Left cardiac atrium (tissue), 4 donors: ENCODE results near the gene ACP3. TPM values are rescaled to one million over a fixed set of nuclear protein-coding genes. Genes with fewer than 3 reads are reported as not detected.

Experiments used
- ATAC-seq, 2 donors: fragments of 200-7000 bp; cut with Tn5 transposase; one replicate each; pipeline ENCODE4 v1.9.1; 2020; ENCODE audit warnings: mild to moderate bottlenecking in 2 of 2, moderate library complexity in 2 of 2
- DNase-seq: peaks from one replicate; pipeline ENCODE4 v3.0.0-alpha.2; 2020
- intact Hi-C, 2 donors: fragments of 100-400 bp; cut with DNase I; formaldehyde crosslinking; loops; one replicate each; pipeline versions ENCODE4 v1.14.1 to v1.15.1; 2022 to 2023
- total RNA-seq, 2 donors: library from RNA; stranded (reverse); fragmentation: NEBNext Ultra II Directional; extraction: Animal tissue kit (Norgen Biotek cat#: 25700); gene quantifications; one replicate each; pipeline ENCODE4 v1.2.1, GENCODE V29; 2021
- donor health status: DM: no; HTN: yes; CAD: no.
- donor health status: DM: no; HTN: yes; CAD: no; lungs with severe emphysema.
- donor health status: DM: yes; HTN: yes; CAD: no.
- donor health status: Dilated cardiomyopathy.

Gene ACP3
- total RNA-seq, 2 donors from 2014 or later, result 1.1 to 3.0 TPM

- ATAC-seq (no peak), DNase-seq (no peak)
- intact Hi-C loops, result no loop called here
These were observed 5.9 kb upstream of the ACP3 start for GRCh38 chr3:132311316-132311715.

- ATAC-seq, result no peak
- DNase-seq, result no peak
- intact Hi-C loops, result no loop called here
These were observed 5.4 kb upstream of the ACP3 start for GRCh38 chr3:132311841-132312240.

GRCh38 chr3:132315851-132316250 is 1.4 kb upstream of the ACP3 start:
- ATAC-seq (no peak), DNase-seq (no peak)
- intact Hi-C loops, result no loop called here

GRCh38 chr3:132318451-132318850 is 1.2 kb downstream of the ACP3 start:
- intact Hi-C loops, result no loop called here
- DNase-seq, result no peak
- ATAC-seq, result no peak

GRCh38 chr3:132321304-132321703 is 4.1 kb downstream of the ACP3 start:
- intact Hi-C loops, result no loop called here
- no peak for DNase-seq
- no peak for ATAC-seq

GRCh38 chr3:132325103-132325606 is 7.9 kb downstream of the ACP3 start:
- DNase-seq, result no peak
- no peak for ATAC-seq
- intact Hi-C loops, result no loop called here

- DNase-seq (no peak), ATAC-seq (no peak)
- intact Hi-C loops, result no loop called here
These were observed 8.4 kb downstream of the ACP3 start for GRCh38 chr3:132325634-132326033.

GRCh38 chr3:132326251-132326650 is 9.0 kb downstream of the ACP3 start:
- DNase-seq, result no peak
- intact Hi-C loops, result no loop called here
- no peak for ATAC-seq

- intact Hi-C loops, result no loop called here
- ATAC-seq, result peak in 1 of 2 donors; percentile 30
- DNase-seq, result no peak
These were observed 14.9 kb downstream of the ACP3 start for GRCh38 chr3:132332082-132332481.

- no peak for DNase-seq
- intact Hi-C loops, result no loop called here
- no peak for ATAC-seq
These were observed 15.3 kb downstream of the ACP3 start for GRCh38 chr3:132332508-132332907.

- ATAC-seq (no peak), DNase-seq (no peak)
- intact Hi-C loops, result loop anchor here (2.0 kb wide), 2 partner anchors 85 to 89 kb away; no protein-coding TSS in a partner anchor
These were observed 24.5 kb downstream of the ACP3 start for GRCh38 chr3:132341746-132342145.

- ATAC-seq (peak; percentile 75 to 79), DNase-seq (no peak)
- intact Hi-C loops, result loop anchor here (2.0 kb wide), 2 partner anchors 85 to 89 kb away; no protein-coding TSS in a partner anchor
These were observed 25.0 kb downstream of the ACP3 start for GRCh38 chr3:132342183-132342582.

GRCh38 chr3:132342610-132343009 is 25.4 kb downstream of the ACP3 start:
- no peak for ATAC-seq
- DNase-seq, result no peak
- intact Hi-C loops, result loop anchor here (2.0 kb wide), 2 partner anchors 86 to 90 kb away; no protein-coding TSS in a partner anchor

GRCh38 chr3:132343018-132343612 is 25.9 kb downstream of the ACP3 start:
- peak; percentile 75 to 76 for ATAC-seq
- DNase-seq, result peak; percentile 27
- intact Hi-C loops, result loop anchor here (2.0 kb wide), 2 partner anchors 86 to 90 kb away; no protein-coding TSS in a partner anchor

GRCh38 chr3:132344666-132345280 is 27.6 kb downstream of the ACP3 start:
- intact Hi-C loops, result no loop called here
- ATAC-seq (no peak), DNase-seq (no peak)

GRCh38 chr3:132346841-132347736 is 29.9 kb downstream of the ACP3 start:
- ATAC-seq (peak in 1 of 2 donors; percentile 50), DNase-seq (no peak)
- intact Hi-C loops, result no loop called here

GRCh38 chr3:132347811-132348210 is 30.6 kb downstream of the ACP3 start:
- intact Hi-C loops, result no loop called here
- no peak for DNase-seq
- no peak for ATAC-seq

GRCh38 chr3:132348531-132348930 is 31.3 kb downstream of the ACP3 start:
- intact Hi-C loops, result no loop called here
- ATAC-seq, result no peak
- DNase-seq, result no peak

GRCh38 chr3:132350814-132351213 is 33.6 kb downstream of the ACP3 start:
- intact Hi-C loops, result loop anchor here in 1 of 2 donors (10.0 kb wide), 1 partner anchor 54 kb away; no protein-coding TSS in a partner anchor
- ATAC-seq, result no peak

More at GRCh38 chr3:132350814-132351213, 33.6 kb downstream of the ACP3 start:
- no peak for DNase-seq
